K562 (cell line): ENCODE measurements around the gene PPP1R14B. TPM values are rescaled to one million over a fixed set of nuclear protein-coding genes. Genes with fewer than 3 reads are reported as not detected.

Source experiments
- ATAC-seq: fragments of 200-7000 bp; cut with Tn5 transposase; 3 replicates; pipeline ENCODE4 v1.9.1; 2020; ENCODE audit warnings: moderate library complexity
- BruUV-seq: library from RNA; stranded (reverse); fragments of 400-500 nt; replicated peaks from 2 replicates; lab custom pipeline; 2021; lab: Mats Ljungman, UMichigan
- CTCF ChIA-PET: fragments of 300-600 bp; formaldehyde crosslinking; extraction: SDS; loops from one replicate; lab custom pipeline; 2021; ENCODE audit warnings: low intra/inter-chr PET ratio; lab: Yijun Ruan, JAX
- POLR2A ChIA-PET: fragments of 300-600, 350-650 bp; sonication (Branson Sonifier 250); formaldehyde crosslinking; extraction: SDS; loops from one replicate; lab custom pipeline; 2021; ENCODE audit warnings: antibody characterized with exemption, inconsistent platforms; lab: Yijun Ruan, JAX
- DNase-seq, 4 experiments: peaks; one replicate each; pipeline versions ENCODE4 v3.0.0 to v3.0.0-alpha.2; 2011 to 2018; ENCODE audit warnings: low spot score in 3 of 4, mixed read lengths in 3 of 4; ENCODE audit errors: extremely low read depth in 1 of 4
- FAIRE-seq: peaks from 2 replicates; lab custom pipeline; 2011; peaks lifted over from hg19 to GRCh38; lab: Jason Lieb, UNC
- H2AFZ ChIP-seq: 2 replicates; pipeline ENCODE4 v1.6.0; 2011; ENCODE audit warnings: low read depth, low read length, control low read depth, inconsistent platforms
- H3K27ac ChIP-seq: fragments of 200-600 bp; 3 replicates; pipeline ENCODE4 v1.8.0; 2011; ENCODE audit warnings: low read depth, mild to moderate bottlenecking, control low read depth, inconsistent platforms, low read length, moderate library complexity, mixed read lengths; ENCODE audit errors: extremely low read depth
- H3K27me3 ChIP-seq, 2 experiments: fragments of 300-600 bp in 1 of 2; 2 replicates in 1 of 2; 3 replicates in 1 of 2; pipeline versions ENCODE4 v1.6.0 to v1.8.0; 2011; ENCODE audit warnings: inconsistent platforms in 2 of 2, low read length in 2 of 2, mild to moderate bottlenecking in 1 of 2, mixed read lengths in 1 of 2, moderate library complexity in 1 of 2; ENCODE audit not compliant: control insufficient read depth in 2 of 2, insufficient read depth in 2 of 2
- H3K36me3 ChIP-seq: fragments of 300-600 bp; 3 replicates; pipeline ENCODE4 v1.8.0; 2011; ENCODE audit warnings: mild to moderate bottlenecking, low read length, inconsistent platforms; ENCODE audit not compliant: control insufficient read depth, insufficient read depth
- H3K4me1 ChIP-seq, 2 experiments: fragments of 200-600 bp in 1 of 2; replicated peaks in 1 of 2; 2 replicates in 1 of 2; 3 replicates in 1 of 2; pipeline versions ENCODE4 v1.5.1 to v1.8.0; 2011; ENCODE audit warnings: inconsistent platforms in 2 of 2, low read length in 2 of 2, mild to moderate bottlenecking in 1 of 2, mixed read lengths in 1 of 2, moderate library complexity in 1 of 2; ENCODE audit not compliant: control insufficient read depth in 2 of 2, insufficient read depth in 2 of 2
- H3K4me2 ChIP-seq: 2 replicates; pipeline ENCODE4 v1.6.1; 2011; ENCODE audit warnings: low read length, control low read depth, inconsistent platforms, mixed read lengths; ENCODE audit not compliant: insufficient read depth
- H3K4me3 ChIP-seq: fragments of 200-600 bp; sonication (generic), shearing (Covaris generic); 2 replicates; pipeline ENCODE4 v1.5.1; 2016; ENCODE audit warnings: control low read depth, inconsistent platforms
- H3K79me2 ChIP-seq: fragments of 200-600 bp; 3 replicates; pipeline ENCODE4 v1.8.0; 2011; ENCODE audit warnings: low read length, inconsistent platforms; ENCODE audit not compliant: control insufficient read depth, insufficient read depth
- H3K9ac ChIP-seq, 2 experiments: 2 replicates each; pipeline versions ENCODE4 v1.6.0 to v1.6.1; 2011; ENCODE audit warnings: low read depth in 2 of 2, low read length in 2 of 2, control low read depth in 1 of 2, inconsistent platforms in 1 of 2, mild to moderate bottlenecking in 1 of 2, mixed read lengths in 1 of 2; ENCODE audit not compliant: insufficient read depth in 1 of 2
- H3K9me1 ChIP-seq: one replicate; pipeline ENCODE4 v1.6.0; 2011; ENCODE audit warnings: inconsistent platforms, mild to moderate bottlenecking, low read length, moderate library complexity; ENCODE audit not compliant: control insufficient read depth, insufficient read depth
- H3K9me3 ChIP-seq: replicated peaks from 2 replicates; pipeline ENCODE4 v1.5.1; 2011; ENCODE audit warnings: low read depth, low read length, inconsistent platforms; ENCODE audit not compliant: control insufficient read depth, insufficient read depth
- H4K20me1 ChIP-seq: replicated peaks from 2 replicates; pipeline ENCODE4 v1.6.1; 2011; ENCODE audit warnings: low read length, inconsistent platforms, mixed read lengths; ENCODE audit not compliant: control insufficient read depth, insufficient read depth
- BRD4 ChIP-seq: fragments of 200-600 bp; sonication (generic); IDR thresholded peaks from 2 replicates; pipeline ENCODE4 v1.6.1; 2017; ENCODE audit warnings: inconsistent platforms
- BRF2 ChIP-seq: IDR thresholded peaks from 3 replicates; pipeline ENCODE4 v1.6.1; 2011; ENCODE audit warnings: borderline replicate concordance, mild to moderate bottlenecking; ENCODE audit not compliant: insufficient read length, insufficient read depth
- CHD4 ChIP-seq: fragments of 200-600 bp; sonication (generic); IDR thresholded peaks from 3 replicates; pipeline ENCODE4 v1.6.1; 2012; ENCODE audit warnings: low read depth, mild to moderate bottlenecking, mixed read lengths, low read length, inconsistent platforms; ENCODE audit not compliant: insufficient read depth, insufficient replicate concordance, poor library complexity, severe bottlenecking
- FIP1L1 ChIP-seq: fragments of 200-400 bp; formaldehyde crosslinking; IDR thresholded peaks from 2 replicates; pipeline ENCODE4 v1.6.1; 2018; ENCODE audit warnings: mild to moderate bottlenecking, low read depth, low read length; ENCODE audit not compliant: poor library complexity, severe bottlenecking
- POLR2G ChIP-seq: fragments of 200-400 bp; formaldehyde crosslinking; IDR thresholded peaks from 2 replicates; pipeline ENCODE4 v1.6.1; 2017; ENCODE audit warnings: low read depth, mild to moderate bottlenecking, antibody characterized with exemption, low read length, moderate library complexity
- RNF219 ChIP-seq: fragments of 250-450 bp; sonication (Bioruptor Pico); IDR thresholded peaks from 2 replicates; pipeline ENCODE4 v1.5.0; 2022; ENCODE audit warnings: mild to moderate bottlenecking
- TAF7 ChIP-seq: fragments of 450-650 bp; IDR thresholded peaks from 2 replicates; pipeline ENCODE4 v1.6.1; 2016; ENCODE audit warnings: missing genetic modification characterization, missing compliant biosample characterization
- TFE3 ChIP-seq: fragments of 450-650 bp; formaldehyde crosslinking; IDR thresholded peaks from 2 replicates; pipeline ENCODE4 v1.4.0; 2020; ENCODE audit warnings: mild to moderate bottlenecking, mixed read lengths
- ZNF431 ChIP-seq: sonication (generic); formaldehyde crosslinking; IDR thresholded peaks from 2 replicates; pipeline ENCODE4 v1.8.0; 2022; ENCODE audit warnings: mild to moderate bottlenecking, missing genetic modification reagents
- ZNF764 ChIP-seq: fragments of 250-450 bp; sonication (Bioruptor Pico); IDR thresholded peaks from 2 replicates; pipeline ENCODE4 v1.4.0; 2020; ENCODE audit warnings: low read depth, mild to moderate bottlenecking, moderate library complexity
- whole genome bisulfite sequencing: fragments of 100-300 bp; shearing (Covaris generic); methylation state at CpG from one replicate; pipeline ENCODE4 v1.1.6; 2016; ENCODE audit warnings: low coverage, mixed read lengths; ENCODE audit not compliant: insufficient coverage; ENCODE audit errors: missing lambda C conversion rate; 5-methylcytosine and 5-hydroxymethylcytosine counted together
- in situ Hi-C: fragments of 300-500 bp; cut with MboI; formaldehyde crosslinking; loops from 4 replicates; pipeline ENCODE4 v1.15.0; 2018; ENCODE audit warnings: inconsistent platforms, mixed read lengths
- intact Hi-C: fragments of 100-400 bp; cut with micrococcal nuclease; formaldehyde crosslinking; loops from 2 replicates; pipeline ENCODE4 v1.14.2; 2022
- polyA plus RNA-seq, 8 experiments: library from polyadenylated mRNA; depleted of rRNA in 4 of 8; stranded (reverse) in 5 of 8; unstranded in 3 of 8; fragments of >200 nt; fragmentation: Nextera tagmentation in 2 of 8; fragmentation: Illumina TruSeq in 1 of 8; extraction: Ambion mirVana in 2 of 8; extraction: Trizol in 1 of 8; gene quantifications; 2 replicates each; pipeline versions ENCODE4 v1.2.1 to v1.2.3, GENCODE V29; 2011 to 2014; ENCODE audit warnings: inconsistent platforms in 1 of 8, missing spikeins in 1 of 8
- total RNA-seq, 7 experiments: library from RNA; depleted of rRNA in 6 of 7; stranded (reverse); fragments of >200 nt in 6 of 7; fragmentation: Illumina TruSeq in 2 of 7; extraction: Trizol in 2 of 7; gene quantifications; 2 replicates each; pipeline versions ENCODE4 v1.2.1 to v1.2.3, GENCODE V29; 2011 to 2021; ENCODE audit warnings: low replicate concordance in 1 of 7
- TF ChIP-seq, protein P1 (sequence below): fragments of 250-450 bp; sonication (Bioruptor Pico); IDR thresholded peaks from 2 replicates; pipeline ENCODE4 v1.4.0; 2020; ENCODE audit warnings: mild to moderate bottlenecking, moderate library complexity

Gene PPP1R14B
- total and polyA plus RNA-seq, 9 of the 15 experiments (the other 6 are each of a cell fraction or from before 2014, with no cell fraction given) = 7.7 to 566 (median 212) TPM

DNA sequence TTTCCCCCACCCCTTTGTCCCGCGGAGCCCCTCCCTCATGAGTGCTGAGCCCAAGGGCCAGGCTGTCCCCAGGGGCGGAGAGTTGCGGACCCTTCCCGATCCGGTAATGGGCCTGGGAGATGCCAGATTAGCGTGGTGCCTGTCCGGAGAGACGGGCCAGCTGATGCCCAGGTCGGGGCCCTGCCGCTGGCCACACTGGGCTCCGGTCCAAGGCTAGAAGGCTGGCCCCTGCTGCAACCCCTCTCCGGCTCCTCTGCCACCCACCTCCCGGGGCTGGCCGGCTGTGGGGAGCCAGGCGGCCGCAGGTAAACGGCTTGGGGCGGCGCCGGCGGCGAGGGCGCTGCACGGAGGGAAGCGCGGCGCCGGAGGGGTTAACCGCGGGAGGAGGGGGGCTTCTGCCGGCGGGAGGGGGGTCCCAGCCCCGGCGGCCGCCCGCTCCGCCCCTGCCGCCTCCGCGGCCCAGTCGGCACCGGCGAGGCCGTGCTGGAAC lies 44.6 kb upstream of the PPP1R14B start, which contains the start of gene KCNK4:
Gene KCNK4 (plus strand): TSS at position 41 of the 490 bp plus-strand sequence. CDS start 1,717 bp downstream, outside the sequence.
- Histone ChIP-seq H3K4me3 (no peak within 1 kb of the TSS), H3K4me2 (no peak within 1 kb of the TSS), H4K20me1 (no peaks in the 10 kb centered on the region), H3K79me2 (no peaks in the 10 kb centered on the region), H3K9ac (peak within 1 kb of the TSS in 1 of 2 experiments; percentile 29; a peak in 1 of 4 replicates), H3K27ac (no peak within 1 kb of the TSS), H3K9me3 (no peaks in the 10 kb centered on the region), H2AFZ (no peak within 1 kb of the TSS), H3K36me3 (no peaks in the 10 kb centered on the region), H3K27me3 (peaks cover 27 to 44% of the 10 kb centered on the region in 2 experiments; a peak in 4 of 5 replicates), H3K4me1 (peaks cover under 1 to 43% of the 10 kb centered on the region in 2 experiments; a peak in 3 of 5 replicates), H3K9me1 (no peaks in the 10 kb centered on the region)
- intact Hi-C loops (no loop called here), in situ Hi-C loops (no loop called here)
- BruUV-seq = no TSS peak
- DNase-seq (no peak), ATAC-seq (no peak), FAIRE-seq (no peak)
- WGBS = 22% methylated on average over 10 of the region's 45 CpGs
- no peak for TF ChIP-seq ZNF431 (CRISPR knock-in tag)
- peak; percentile 56; the same call in 1 of the 2 replicates for TF ChIP-seq POLR2G
- TF ChIP-seq CHD4 = no peak
- no peak for TF ChIP-seq RNF219 (CRISPR knock-in tag)
- TF ChIP-seq TFE3 (CRISPR knock-in tag) = no peak
- TF ChIP-seq BRD4 = no peak
- TF ChIP-seq ZNF764 (CRISPR knock-in tag) = no peak
- no peak for TF ChIP-seq BRF2
- TF ChIP-seq FIP1L1 = peak; percentile 19
- TF ChIP-seq TAF7 (tag) = no peak
- TF ChIP-seq, protein P1, sequence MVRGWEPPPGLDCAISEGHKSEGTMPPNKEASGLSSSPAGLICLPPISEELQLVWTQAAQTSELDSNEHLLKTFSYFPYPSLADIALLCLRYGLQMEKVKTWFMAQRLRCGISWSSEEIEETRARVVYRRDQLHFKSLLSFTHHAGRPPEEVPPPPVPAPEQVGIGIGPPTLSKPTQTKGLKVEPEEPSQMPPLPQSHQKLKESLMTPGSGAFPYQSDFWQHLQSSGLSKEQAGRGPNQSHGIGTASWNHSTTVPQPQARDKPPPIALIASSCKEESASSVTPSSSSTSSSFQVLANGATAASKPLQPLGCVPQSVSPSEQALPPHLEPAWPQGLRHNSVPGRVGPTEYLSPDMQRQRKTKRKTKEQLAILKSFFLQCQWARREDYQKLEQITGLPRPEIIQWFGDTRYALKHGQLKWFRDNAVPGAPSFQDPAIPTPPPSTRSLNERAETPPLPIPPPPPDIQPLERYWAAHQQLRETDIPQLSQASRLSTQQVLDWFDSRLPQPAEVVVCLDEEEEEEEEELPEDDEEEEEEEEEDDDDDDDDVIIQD (CRISPR knock-in tag) = no peak
- POLR2A ChIA-PET = no interaction called here
- CTCF ChIA-PET = no interaction called here
